K562 (cell line): ENCODE data around the gene DGCR8. TPM values are rescaled to one million over a fixed set of nuclear protein-coding genes. Genes with fewer than 3 reads are reported as not detected.

Source experiments
- ATAC-seq: fragments of 200-7000 bp; cut with Tn5 transposase; 3 replicates; pipeline ENCODE4 v1.9.1; 2020; ENCODE audit warnings: moderate library complexity
- BruUV-seq: library from RNA; stranded (reverse); fragments of 400-500 nt; replicated peaks from 2 replicates; lab custom pipeline; 2021; lab: Mats Ljungman, UMichigan
- CTCF ChIA-PET: fragments of 300-600 bp; formaldehyde crosslinking; extraction: SDS; loops from one replicate; lab custom pipeline; 2021; ENCODE audit warnings: low intra/inter-chr PET ratio; lab: Yijun Ruan, JAX
- POLR2A ChIA-PET: fragments of 300-600, 350-650 bp; sonication (Branson Sonifier 250); formaldehyde crosslinking; extraction: SDS; loops from one replicate; lab custom pipeline; 2021; ENCODE audit warnings: antibody characterized with exemption, inconsistent platforms; lab: Yijun Ruan, JAX
- DNase-seq, 4 experiments: peaks; one replicate each; pipeline versions ENCODE4 v3.0.0 to v3.0.0-alpha.2; 2011 to 2018; ENCODE audit warnings: low spot score in 3 of 4, mixed read lengths in 3 of 4; ENCODE audit errors: extremely low read depth in 1 of 4
- FAIRE-seq: peaks from 2 replicates; lab custom pipeline; 2011; peaks lifted over from hg19 to GRCh38; lab: Jason Lieb, UNC
- H2AFZ ChIP-seq: 2 replicates; pipeline ENCODE4 v1.6.0; 2011; ENCODE audit warnings: low read depth, low read length, control low read depth, inconsistent platforms
- H3K27ac ChIP-seq: fragments of 200-600 bp; 3 replicates; pipeline ENCODE4 v1.8.0; 2011; ENCODE audit warnings: low read depth, mild to moderate bottlenecking, control low read depth, inconsistent platforms, low read length, moderate library complexity, mixed read lengths; ENCODE audit errors: extremely low read depth
- H3K27me3 ChIP-seq, 2 experiments: fragments of 300-600 bp in 1 of 2; 2 replicates in 1 of 2; 3 replicates in 1 of 2; pipeline versions ENCODE4 v1.6.0 to v1.8.0; 2011; ENCODE audit warnings: inconsistent platforms in 2 of 2, low read length in 2 of 2, mild to moderate bottlenecking in 1 of 2, mixed read lengths in 1 of 2, moderate library complexity in 1 of 2; ENCODE audit not compliant: control insufficient read depth in 2 of 2, insufficient read depth in 2 of 2
- H3K36me3 ChIP-seq: fragments of 300-600 bp; 3 replicates; pipeline ENCODE4 v1.8.0; 2011; ENCODE audit warnings: mild to moderate bottlenecking, low read length, inconsistent platforms; ENCODE audit not compliant: control insufficient read depth, insufficient read depth
- H3K4me1 ChIP-seq, 2 experiments: fragments of 200-600 bp in 1 of 2; replicated peaks in 1 of 2; 2 replicates in 1 of 2; 3 replicates in 1 of 2; pipeline versions ENCODE4 v1.5.1 to v1.8.0; 2011; ENCODE audit warnings: inconsistent platforms in 2 of 2, low read length in 2 of 2, mild to moderate bottlenecking in 1 of 2, mixed read lengths in 1 of 2, moderate library complexity in 1 of 2; ENCODE audit not compliant: control insufficient read depth in 2 of 2, insufficient read depth in 2 of 2
- H3K4me2 ChIP-seq: 2 replicates; pipeline ENCODE4 v1.6.1; 2011; ENCODE audit warnings: low read length, control low read depth, inconsistent platforms, mixed read lengths; ENCODE audit not compliant: insufficient read depth
- H3K4me3 ChIP-seq: fragments of 200-600 bp; sonication (generic), shearing (Covaris generic); 2 replicates; pipeline ENCODE4 v1.5.1; 2016; ENCODE audit warnings: control low read depth, inconsistent platforms
- H3K79me2 ChIP-seq: fragments of 200-600 bp; 3 replicates; pipeline ENCODE4 v1.8.0; 2011; ENCODE audit warnings: low read length, inconsistent platforms; ENCODE audit not compliant: control insufficient read depth, insufficient read depth
- H3K9ac ChIP-seq, 2 experiments: 2 replicates each; pipeline versions ENCODE4 v1.6.0 to v1.6.1; 2011; ENCODE audit warnings: low read depth in 2 of 2, low read length in 2 of 2, control low read depth in 1 of 2, inconsistent platforms in 1 of 2, mild to moderate bottlenecking in 1 of 2, mixed read lengths in 1 of 2; ENCODE audit not compliant: insufficient read depth in 1 of 2
- H3K9me1 ChIP-seq: one replicate; pipeline ENCODE4 v1.6.0; 2011; ENCODE audit warnings: inconsistent platforms, mild to moderate bottlenecking, low read length, moderate library complexity; ENCODE audit not compliant: control insufficient read depth, insufficient read depth
- H3K9me3 ChIP-seq: replicated peaks from 2 replicates; pipeline ENCODE4 v1.5.1; 2011; ENCODE audit warnings: low read depth, low read length, inconsistent platforms; ENCODE audit not compliant: control insufficient read depth, insufficient read depth
- H4K20me1 ChIP-seq: replicated peaks from 2 replicates; pipeline ENCODE4 v1.6.1; 2011; ENCODE audit warnings: low read length, inconsistent platforms, mixed read lengths; ENCODE audit not compliant: control insufficient read depth, insufficient read depth
- MED1 ChIP-seq: sonication (generic); formaldehyde crosslinking; IDR thresholded peaks from 2 replicates; pipeline ENCODE4 v1.8.1; 2023; ENCODE audit warnings: missing genetic modification reagents, borderline replicate concordance
- MEF2A ChIP-seq: IDR thresholded peaks from 2 replicates; pipeline ENCODE4 v1.6.1; 2011; ENCODE audit warnings: low read depth, mild to moderate bottlenecking, low read length, moderate library complexity; ENCODE audit not compliant: control insufficient read depth
- RAD51 ChIP-seq: fragments of 450-650 bp; IDR thresholded peaks from 2 replicates; pipeline ENCODE4 v1.7.1; 2016; ENCODE audit warnings: low read depth, mild to moderate bottlenecking, borderline replicate concordance
- RFX7 ChIP-seq: fragments of 250-450 bp; sonication (Bioruptor Pico); IDR thresholded peaks from 2 replicates; pipeline ENCODE4 v1.5.1; 2021; ENCODE audit warnings: mild to moderate bottlenecking
- ZMIZ1 ChIP-seq, 2 experiments: fragments of 150-350 bp in 1 of 2; IDR thresholded peaks; 2 replicates each; pipeline ENCODE4 v1.6.1; 2012 to 2016; ENCODE audit warnings: low read depth in 2 of 2, low read length in 2 of 2, mild to moderate bottlenecking in 1 of 2, moderate library complexity in 1 of 2
- ZNF253 ChIP-seq: fragments of 250-450 bp; sonication (Bioruptor Pico); conservative IDR thresholded peaks from 2 replicates; pipeline ENCODE4 v1.6.1; 2021; ENCODE audit warnings: mild to moderate bottlenecking
- ZNF707 ChIP-seq: fragments of 250-450 bp; sonication (Bioruptor Pico); conservative IDR thresholded peaks from 2 replicates; pipeline ENCODE4 v1.8.0; 2022; ENCODE audit warnings: inconsistent platforms, mild to moderate bottlenecking, moderate library complexity
- ZSCAN32 ChIP-seq: fragments of 450-650 bp; formaldehyde crosslinking; IDR thresholded peaks from 2 replicates; pipeline ENCODE4 v1.4.0; 2020; ENCODE audit warnings: mild to moderate bottlenecking, moderate library complexity
- WGBS: fragments of 100-300 bp; shearing (Covaris generic); methylation state at CpG from one replicate; pipeline ENCODE4 v1.1.6; 2016; ENCODE audit warnings: low coverage, mixed read lengths; ENCODE audit not compliant: insufficient coverage; ENCODE audit errors: missing lambda C conversion rate; 5-methylcytosine and 5-hydroxymethylcytosine counted together
- in situ Hi-C: fragments of 300-500 bp; cut with MboI; formaldehyde crosslinking; loops from 4 replicates; pipeline ENCODE4 v1.15.0; 2018; ENCODE audit warnings: inconsistent platforms, mixed read lengths
- intact Hi-C: fragments of 100-400 bp; cut with micrococcal nuclease; formaldehyde crosslinking; loops from 2 replicates; pipeline ENCODE4 v1.14.2; 2022
- polyA plus RNA-seq, 8 experiments: library from polyadenylated mRNA; depleted of rRNA in 4 of 8; stranded (reverse) in 5 of 8; unstranded in 3 of 8; fragments of >200 nt; fragmentation: Nextera tagmentation in 2 of 8; fragmentation: Illumina TruSeq in 1 of 8; extraction: Ambion mirVana in 2 of 8; extraction: Trizol in 1 of 8; gene quantifications; 2 replicates each; pipeline versions ENCODE4 v1.2.1 to v1.2.3, GENCODE V29; 2011 to 2014; ENCODE audit warnings: inconsistent platforms in 1 of 8, missing spikeins in 1 of 8
- total RNA-seq, 7 experiments: library from RNA; depleted of rRNA in 6 of 7; stranded (reverse); fragments of >200 nt in 6 of 7; fragmentation: Illumina TruSeq in 2 of 7; extraction: Trizol in 2 of 7; gene quantifications; 2 replicates each; pipeline versions ENCODE4 v1.2.1 to v1.2.3, GENCODE V29; 2011 to 2021; ENCODE audit warnings: low replicate concordance in 1 of 7
- TF ChIP-seq, protein P1 (sequence below): fragments of 450-650 bp; IDR thresholded peaks from 2 replicates; pipeline ENCODE4 v1.6.1; 2016; ENCODE audit warnings: borderline replicate concordance
- TF ChIP-seq, protein P2 (sequence below): fragments of 150-350 bp; conservative IDR thresholded peaks from 2 replicates; pipeline ENCODE4 v1.6.1; 2014; ENCODE audit warnings: low read length

Gene DGCR8
- total and polyA plus RNA-seq, 9 of the 15 experiments (the other 6 are each of a cell fraction or from before 2014, with no cell fraction given), result 5.9 to 144 (median 80.1) TPM

- ChIA-PET POLR2A (interaction anchor here (0.5 to 10.4 kb wide), 31 partner anchors 9 to 862 kb away, joined by 3 to 145 read pairs (median 4); partner anchors contain the start of genes RANBP1, TANGO2 and TRMT2A), CTCF (interaction anchor here (0.9 kb wide), 1 partner anchor 111 kb away, joined by 3 read pairs; no protein-coding TSS in a partner anchor)
- Histone ChIP-seq H3K4me2 (peak overlapping the region; percentile 95), H3K79me2 (peaks cover 61% of the 10 kb centered on the region), H3K4me3 (peak overlapping the region; percentile 67), H3K9ac (peak overlapping the region; percentile 85 to 96), H3K4me1 (peaks cover 53 to 74% of the 10 kb centered on the region in 2 experiments), H3K9me3 (no peaks in the 10 kb centered on the region), H3K27me3 (no peaks in the 10 kb centered on the region), H3K36me3 (peaks cover 45% of the 10 kb centered on the region), H3K9me1 (peaks cover 16% of the 10 kb centered on the region), H4K20me1 (peaks cover 33% of the 10 kb centered on the region), H2AFZ (peak overlapping the region; percentile 25), H3K27ac (peak overlapping the region; percentile 78)
- ATAC-seq, result peak; percentile 33
- BruUV-seq, result TSS peak; percentile 56
- 2% methylated on average over 27 of the region's 27 CpGs for WGBS
- in situ Hi-C loops (no loop called here), intact Hi-C loops (loop anchor here (1.0 to 2.0 kb wide), 4 partner anchors 22 to 60 kb away; partner anchors contain the start of genes TANGO2 and TRMT2A)
- peak; percentile 74 to 89 (median 79) for DNase-seq
- peak; percentile 57 for FAIRE-seq
- TF ChIP-seq, protein P1, sequence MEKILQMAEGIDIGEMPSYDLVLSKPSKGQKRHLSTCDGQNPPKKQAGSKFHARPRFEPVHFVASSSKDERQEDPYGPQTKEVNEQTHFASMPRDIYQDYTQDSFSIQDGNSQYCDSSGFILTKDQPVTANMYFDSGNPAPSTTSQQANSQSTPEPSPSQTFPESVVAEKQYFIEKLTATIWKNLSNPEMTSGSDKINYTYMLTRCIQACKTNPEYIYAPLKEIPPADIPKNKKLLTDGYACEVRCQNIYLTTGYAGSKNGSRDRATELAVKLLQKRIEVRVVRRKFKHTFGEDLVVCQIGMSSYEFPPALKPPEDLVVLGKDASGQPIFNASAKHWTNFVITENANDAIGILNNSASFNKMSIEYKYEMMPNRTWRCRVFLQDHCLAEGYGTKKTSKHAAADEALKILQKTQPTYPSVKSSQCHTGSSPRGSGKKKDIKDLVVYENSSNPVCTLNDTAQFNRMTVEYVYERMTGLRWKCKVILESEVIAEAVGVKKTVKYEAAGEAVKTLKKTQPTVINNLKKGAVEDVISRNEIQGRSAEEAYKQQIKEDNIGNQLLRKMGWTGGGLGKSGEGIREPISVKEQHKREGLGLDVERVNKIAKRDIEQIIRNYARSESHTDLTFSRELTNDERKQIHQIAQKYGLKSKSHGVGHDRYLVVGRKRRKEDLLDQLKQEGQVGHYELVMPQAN, result no peak
- TF ChIP-seq ZMIZ1 (IDR thresholded peaks at IDR 0.05; ENCODE audit: low read depth in 2 of 2, low read length in 2 of 2), result peak in 1 of 2 experiments; percentile 55; a peak in 1 of 4 replicates
- TF ChIP-seq ZNF253 (CRISPR knock-in tag), result peak; percentile 58; the same call in 1 of the 2 replicates
- no peak for TF ChIP-seq RAD51
- no peak for TF ChIP-seq MEF2A
- TF ChIP-seq MED1, result no peak
- TF ChIP-seq ZSCAN32 (CRISPR knock-in tag), result 0 out of 2 replicates have a peak, but pooled peaks have one; percentile 57
- TF ChIP-seq RFX7 (CRISPR knock-in tag), result peak; percentile 10; the same call in 1 of the 2 replicates
- TF ChIP-seq, protein P2, sequence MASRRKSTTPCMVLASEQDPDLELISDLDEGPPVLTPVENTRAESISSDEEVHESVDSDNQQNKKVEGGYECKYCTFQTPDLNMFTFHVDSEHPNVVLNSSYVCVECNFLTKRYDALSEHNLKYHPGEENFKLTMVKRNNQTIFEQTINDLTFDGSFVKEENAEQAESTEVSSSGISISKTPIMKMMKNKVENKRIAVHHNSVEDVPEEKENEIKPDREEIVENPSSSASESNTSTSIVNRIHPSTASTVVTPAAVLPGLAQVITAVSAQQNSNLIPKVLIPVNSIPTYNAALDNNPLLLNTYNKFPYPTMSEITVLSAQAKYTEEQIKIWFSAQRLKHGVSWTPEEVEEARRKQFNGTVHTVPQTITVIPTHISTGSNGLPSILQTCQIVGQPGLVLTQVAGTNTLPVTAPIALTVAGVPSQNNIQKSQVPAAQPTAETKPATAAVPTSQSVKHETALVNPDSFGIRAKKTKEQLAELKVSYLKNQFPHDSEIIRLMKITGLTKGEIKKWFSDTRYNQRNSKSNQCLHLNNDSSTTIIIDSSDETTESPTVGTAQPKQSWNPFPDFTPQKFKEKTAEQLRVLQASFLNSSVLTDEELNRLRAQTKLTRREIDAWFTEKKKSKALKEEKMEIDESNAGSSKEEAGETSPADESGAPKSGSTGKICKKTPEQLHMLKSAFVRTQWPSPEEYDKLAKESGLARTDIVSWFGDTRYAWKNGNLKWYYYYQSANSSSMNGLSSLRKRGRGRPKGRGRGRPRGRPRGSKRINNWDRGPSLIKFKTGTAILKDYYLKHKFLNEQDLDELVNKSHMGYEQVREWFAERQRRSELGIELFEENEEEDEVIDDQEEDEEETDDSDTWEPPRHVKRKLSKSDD, result 0 out of 2 replicates have a peak, but pooled peaks have one; percentile 76
- peak; percentile 46; the same call in 1 of the 2 replicates for TF ChIP-seq ZNF707 (CRISPR knock-in tag)
Observed at GRCh38 chr22:20080776-20081654, 974 bp downstream of the DGCR8 start.
